ENCODE data around the gene NEU1.
"Not testable (repeated sequence)": the region's sequence is repeated elsewhere in the genome, so short reads cannot be mapped to it uniquely, and the experiment has no call there.

Gene NEU1

GRCh38 chr6:31862344-31863235 lies at the start of gene NEU1:
Gene NEU1 (minus strand): TSS chr6:31862821. CDS start chr6:31862776, 45 bp downstream.
- peak; percentile 98 to 100 for DNase-seq (ENCODE audit: low read depth in 2 of 2)

DNA sequence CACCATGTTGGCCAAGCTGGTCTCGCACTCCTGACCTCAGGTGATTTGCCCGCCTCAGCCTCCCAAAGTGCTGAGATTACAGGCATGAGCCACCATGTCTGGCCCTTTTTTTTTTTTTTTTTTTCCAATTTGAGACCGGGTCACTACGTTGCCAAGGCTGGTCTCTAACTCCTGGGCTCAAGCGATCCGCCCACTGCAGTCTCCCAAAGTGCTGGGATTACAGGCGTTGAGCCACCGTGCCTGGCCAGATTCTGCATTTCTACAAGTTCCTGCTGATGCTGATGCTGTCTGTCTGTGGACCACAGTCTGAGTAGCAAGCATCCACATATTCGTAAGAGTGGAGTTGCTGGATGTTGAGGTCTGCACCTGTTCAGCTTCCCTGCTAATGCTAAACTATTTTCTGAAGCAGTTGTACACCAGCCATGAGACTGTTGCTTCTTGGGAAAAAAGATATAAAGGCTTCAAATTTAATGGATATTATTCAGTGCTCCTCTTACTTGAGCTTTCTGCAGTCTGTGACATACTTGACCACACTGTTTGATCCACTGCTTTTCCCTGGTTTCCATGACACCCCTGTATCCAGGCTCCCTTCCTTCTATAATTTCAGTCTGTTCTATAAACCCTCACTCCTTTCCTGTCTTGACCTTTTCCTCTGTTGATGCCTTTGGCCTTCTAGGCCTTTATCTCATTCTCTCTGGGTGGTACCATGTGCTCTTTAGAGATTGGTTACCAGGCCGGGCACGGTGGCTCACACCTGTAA lies 49.4 kb upstream of the NEU1 start:
- DNase-seq (ENCODE audit: low read depth in 2 of 2), result no peak

- DNase-seq (ENCODE audit: low read depth in 2 of 2), result not testable (repeated sequence)
These were observed 46.7 kb upstream of the NEU1 start for GRCh38 chr6:31909298-31909697.

DNA sequence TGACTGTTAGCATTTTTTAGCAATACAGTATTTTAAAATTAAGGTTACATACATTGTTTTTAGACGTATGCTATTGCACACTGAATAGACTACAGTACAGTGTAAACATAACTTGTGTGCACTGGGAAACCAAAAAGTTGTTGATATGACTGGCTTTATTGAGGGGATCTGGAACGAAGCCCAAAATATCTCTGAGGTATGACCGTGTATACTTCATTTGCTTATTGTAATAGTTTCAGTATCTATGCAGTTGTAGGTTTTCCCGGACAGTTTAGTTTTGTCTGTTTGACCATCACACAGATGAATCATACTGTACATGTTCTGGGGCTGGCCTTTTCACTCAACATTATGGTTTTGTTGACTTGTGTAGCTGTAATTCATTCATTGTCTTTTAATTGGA lies 46.2 kb upstream of the NEU1 start:
- DNase-seq (ENCODE audit: low read depth in 2 of 2), result no peak

GRCh38 chr6:31908255-31908654 lies 45.6 kb upstream of the NEU1 start:
- not testable (repeated sequence) for DNase-seq (ENCODE audit: low read depth in 2 of 2)

DNA sequence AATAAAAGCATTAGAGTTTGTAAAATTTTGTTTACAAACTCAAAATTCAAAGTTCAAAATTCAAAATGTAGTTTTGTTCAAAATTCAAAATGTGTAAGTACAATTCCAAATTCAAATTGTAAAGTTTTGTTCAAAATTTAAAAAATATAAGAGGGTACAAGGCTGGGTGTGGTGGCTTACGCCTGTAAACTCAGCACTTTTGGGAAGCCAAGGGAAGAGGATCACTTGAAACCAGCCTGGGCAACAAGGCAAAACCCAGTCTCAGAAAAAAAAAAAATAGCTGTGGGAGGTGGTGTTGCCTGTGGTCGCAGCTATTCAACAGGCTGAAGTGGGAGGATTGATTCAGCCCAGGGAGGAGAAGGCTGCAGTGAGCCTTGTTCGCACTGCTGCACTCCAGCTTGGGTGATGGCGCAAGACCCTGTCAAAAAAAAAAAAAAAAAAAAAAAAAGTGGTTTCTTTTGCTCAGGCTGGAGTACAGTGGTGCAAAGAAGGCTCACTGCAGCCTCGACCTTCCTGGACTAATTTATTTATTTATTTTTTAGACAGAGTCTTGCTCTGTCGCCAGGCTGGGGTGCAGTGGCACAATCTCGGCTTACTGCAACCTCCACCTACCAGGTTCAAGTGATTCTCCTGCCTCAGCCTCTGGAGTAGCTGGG lies 44.7 kb upstream of the NEU1 start:
- DNase-seq (ENCODE audit: low read depth in 2 of 2), result no peak

GRCh38 chr6:31906727-31907126 lies 44.1 kb upstream of the NEU1 start:
- DNase-seq (ENCODE audit: low read depth in 2 of 2), result not testable (repeated sequence)

DNA sequence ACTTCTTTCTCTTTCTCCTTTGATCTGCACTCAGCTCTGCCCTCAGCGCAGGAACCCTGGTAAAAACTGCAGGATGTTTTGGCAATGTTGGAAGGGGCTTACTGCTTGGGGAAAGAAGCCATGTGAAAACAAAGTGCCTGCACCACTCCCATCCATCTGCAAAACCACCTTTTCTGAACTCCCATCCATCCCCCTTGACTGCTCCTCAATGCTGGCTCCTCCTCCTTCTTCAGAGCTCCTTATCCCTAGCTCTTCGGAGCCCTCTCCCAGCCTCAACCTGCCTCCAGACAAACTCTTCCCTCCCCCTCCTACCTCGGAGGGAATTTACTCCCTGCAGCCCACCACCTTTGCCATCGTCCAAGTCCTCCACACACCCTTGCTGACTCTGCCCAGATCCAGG lies 43.5 kb upstream of the NEU1 start:
- no peak for DNase-seq (ENCODE audit: low read depth in 2 of 2)

DNA sequence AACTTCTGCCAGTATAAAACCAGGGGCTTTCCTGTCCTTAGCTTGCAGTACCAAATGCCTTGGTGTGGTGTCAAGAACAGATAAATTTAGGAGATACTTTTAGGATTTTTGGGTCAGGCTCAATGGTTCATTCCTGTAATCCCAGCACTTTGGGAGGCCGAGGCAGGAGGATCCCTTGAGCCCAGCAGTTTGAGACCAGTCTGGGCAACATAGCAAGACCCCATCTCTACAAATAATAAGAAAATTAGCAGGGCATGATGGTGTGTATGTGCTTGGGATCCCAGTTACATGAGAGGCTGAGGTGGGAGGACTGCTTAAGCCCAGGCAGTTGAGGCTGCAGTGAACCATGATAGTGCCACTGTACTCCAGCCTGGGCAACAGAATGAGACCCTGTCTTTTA lies 42.4 kb upstream of the NEU1 start:
- no peak for DNase-seq (ENCODE audit: low read depth in 2 of 2)

DNA sequence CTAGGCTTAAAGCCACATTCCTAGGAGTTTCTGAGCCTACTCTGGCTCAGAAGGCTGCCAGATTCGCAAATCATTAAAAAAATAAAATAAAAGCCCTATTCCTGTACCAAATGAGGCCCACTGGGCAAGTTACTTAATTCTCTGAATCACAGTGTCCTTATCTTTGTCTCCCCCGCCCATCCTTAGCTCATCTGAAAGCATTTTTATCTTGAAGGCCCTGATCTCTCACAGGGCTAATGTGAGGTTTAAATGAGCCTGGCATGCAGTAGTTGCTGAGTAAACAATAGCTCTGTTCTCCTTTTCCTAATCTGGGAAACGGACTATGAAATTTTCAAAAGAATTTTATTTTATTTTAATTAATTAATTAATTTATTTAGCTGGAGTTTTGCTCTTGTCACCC lies 41.3 kb upstream of the NEU1 start:
- DNase-seq (ENCODE audit: low read depth in 2 of 2), result no peak

DNA sequence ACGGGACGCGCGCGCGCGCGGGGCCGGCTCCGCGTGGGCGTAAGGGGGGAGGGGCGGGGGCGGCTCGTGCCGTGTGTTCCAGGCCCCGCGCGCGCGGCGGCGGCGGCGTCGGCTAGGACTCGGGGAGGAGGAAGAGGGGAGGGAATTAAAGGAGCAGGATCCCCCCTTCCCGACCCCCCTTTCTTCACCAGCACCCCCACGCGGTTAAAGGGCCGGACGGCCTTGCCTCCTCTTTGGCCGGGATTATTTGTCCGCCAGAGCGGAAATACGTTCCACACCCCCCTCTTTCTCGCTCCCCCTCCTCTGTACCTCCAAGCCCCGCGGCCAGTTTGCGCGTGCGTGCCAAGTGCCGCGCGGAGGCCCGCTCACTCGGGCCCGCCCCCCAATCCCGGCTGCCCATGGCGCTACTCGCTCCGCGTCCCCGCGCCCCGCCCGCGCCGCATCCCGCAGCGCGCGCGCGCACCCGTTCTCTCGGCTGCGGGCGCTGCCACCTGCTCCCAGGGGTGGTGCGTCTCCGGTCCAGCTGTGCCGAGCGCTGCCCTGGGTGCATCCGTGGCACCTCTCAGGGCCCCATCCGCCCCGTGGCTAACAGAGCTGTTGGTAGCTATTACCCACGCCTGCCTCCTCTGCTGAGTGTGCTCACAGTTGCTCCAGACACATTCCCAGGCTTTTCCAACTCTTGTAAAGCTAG lies 39.5 kb upstream of the NEU1 start, which contains the start of gene ZBTB12:
TSS of gene ZBTB12 (minus strand) at position 134 of the 691 bp plus-strand sequence. CDS start 781 bp downstream, outside the sequence.
- peak; percentile 68 to 71 for DNase-seq (ENCODE audit: low read depth in 2 of 2)

DNA sequence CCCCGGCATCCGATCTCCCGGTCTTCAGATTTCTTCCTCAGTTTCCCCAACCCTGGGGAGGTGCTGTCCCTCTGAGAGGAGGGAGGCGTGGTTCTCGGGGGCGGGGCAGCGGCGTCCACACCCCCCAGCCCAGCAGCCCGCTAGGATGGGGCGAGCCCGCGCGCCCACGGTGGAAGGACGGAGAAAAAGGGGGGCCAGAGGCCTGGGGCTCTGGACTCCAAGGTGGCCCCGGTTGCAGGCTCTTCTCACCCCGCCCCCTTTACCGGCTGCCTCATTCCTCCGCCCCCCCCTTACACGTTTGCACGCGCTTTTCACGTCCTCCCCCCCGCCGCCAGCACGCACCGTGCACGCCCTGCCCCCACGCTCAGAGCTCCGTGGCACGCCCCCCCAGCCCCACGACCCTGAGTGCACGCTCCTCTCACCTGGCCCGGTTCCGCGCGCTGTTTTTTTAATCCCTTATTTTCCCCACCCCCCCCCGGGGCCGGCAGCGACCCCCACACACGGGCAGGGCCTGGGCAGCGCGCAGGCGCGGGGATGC lies 38.9 kb upstream of the NEU1 start:
- peak; percentile 53 to 54 for DNase-seq (ENCODE audit: low read depth in 2 of 2)

GRCh38 chr6:31900917-31901414 lies 38.3 kb upstream of the NEU1 start:
- DNase-seq (ENCODE audit: low read depth in 2 of 2), result no peak

DNA sequence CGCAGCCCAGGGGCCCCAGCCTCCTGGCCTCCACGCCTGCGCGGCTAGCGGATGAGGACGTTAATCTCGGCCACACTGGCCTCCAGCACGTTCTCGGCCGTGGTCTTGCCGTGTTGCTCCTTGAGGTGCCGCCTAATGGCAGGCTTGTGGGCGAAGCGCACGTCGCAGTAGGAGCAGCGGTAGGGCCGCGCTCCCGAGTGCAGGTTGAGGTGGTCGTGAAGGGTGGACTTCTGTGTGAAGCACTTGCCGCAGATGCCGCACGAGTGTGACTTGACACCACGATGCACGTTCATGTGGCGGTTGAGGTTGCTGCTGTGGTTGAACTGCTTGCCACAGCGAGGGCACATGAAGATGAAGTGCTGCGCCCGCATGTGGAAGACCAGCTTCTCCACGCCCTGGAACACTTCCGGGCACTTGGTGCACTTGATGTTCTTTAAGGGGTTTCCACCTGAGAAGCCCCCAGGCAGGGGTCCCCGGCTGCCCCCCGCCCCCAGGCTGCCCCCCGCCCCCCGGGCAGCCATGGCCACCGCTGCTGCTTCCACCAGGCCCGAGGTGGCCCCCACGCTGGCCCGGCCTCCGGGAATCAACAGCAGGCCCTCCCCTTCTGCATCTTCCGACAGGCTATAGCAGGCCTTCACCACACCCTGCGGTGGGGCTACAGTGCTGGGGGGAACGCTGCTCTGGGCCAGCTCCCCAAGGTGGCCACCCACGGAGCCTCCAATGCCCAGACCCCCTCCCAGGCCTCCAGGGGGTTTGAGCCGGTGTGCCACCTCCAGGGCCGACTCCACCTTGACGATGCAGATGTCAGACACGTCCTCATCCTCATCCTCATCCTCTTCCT lies 37.5 kb upstream of the NEU1 start:
- no peak for DNase-seq (ENCODE audit: low read depth in 2 of 2)

DNA sequence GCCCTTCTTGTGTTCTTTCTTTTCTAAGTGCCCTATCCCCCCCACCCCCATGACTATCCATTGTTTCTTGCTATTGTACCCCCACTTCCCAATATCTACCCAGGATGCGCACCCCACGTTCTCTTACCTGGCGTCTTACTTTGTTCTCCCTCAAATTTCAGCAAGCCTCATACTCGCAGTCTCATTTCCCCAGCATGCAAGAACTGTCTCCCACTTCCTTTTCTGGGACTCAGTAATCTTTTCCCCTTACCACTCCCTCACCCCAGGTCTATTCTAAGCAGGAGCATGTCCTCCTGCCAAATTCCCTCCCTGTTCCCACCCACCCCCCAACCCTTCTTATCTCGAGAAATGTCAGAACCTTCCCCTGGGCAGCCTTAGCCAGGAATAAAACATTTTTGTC lies 36.6 kb upstream of the NEU1 start:
- DNase-seq (ENCODE audit: low read depth in 2 of 2), result no peak

GRCh38 chr6:31898383-31899011 lies 35.9 kb upstream of the NEU1 start:
- DNase-seq (ENCODE audit: low read depth in 2 of 2), result no peak

DNA sequence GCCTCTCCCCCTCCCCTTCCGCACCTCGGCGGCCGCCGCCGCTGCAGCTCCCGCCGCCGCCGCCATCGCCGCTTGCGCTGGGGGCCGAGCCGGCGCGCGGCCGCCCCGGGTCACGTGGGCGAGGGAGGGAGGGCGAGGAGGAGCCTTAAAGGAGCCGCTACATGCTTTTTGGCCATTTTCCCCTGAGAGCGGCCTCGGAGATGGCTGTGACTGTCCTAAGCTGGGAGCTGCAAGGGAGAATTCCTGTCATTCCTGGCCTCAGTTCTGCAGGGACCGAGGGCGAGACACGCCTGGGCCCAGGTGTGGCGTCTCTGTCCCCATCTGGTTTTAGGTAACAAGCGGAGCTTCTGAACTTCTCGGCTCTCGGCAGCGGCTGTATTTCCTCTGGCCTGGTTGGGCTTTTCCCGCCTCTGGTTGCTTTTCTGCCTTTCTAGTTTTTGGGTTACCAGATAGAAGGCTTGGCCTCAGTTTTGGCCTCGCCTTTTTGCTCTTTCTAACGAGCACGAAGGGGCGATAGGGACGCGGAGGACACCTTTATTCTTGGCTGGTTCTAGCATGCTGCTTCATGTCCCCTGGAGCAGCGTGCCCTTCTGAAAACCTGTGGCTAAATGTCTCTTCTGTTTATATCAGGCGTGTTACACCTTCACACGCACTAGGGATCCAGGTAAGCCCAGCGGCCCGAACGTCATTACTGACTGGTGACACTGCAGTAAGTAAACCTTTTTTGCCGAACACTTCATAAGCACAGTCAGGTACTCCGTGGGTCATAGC lies 35.2 kb upstream of the NEU1 start, which contains the start of gene EHMT2:
TSS of gene EHMT2 (minus strand) at position 87 of the 771 bp plus-strand sequence. CDS start at position 66, 21 bp downstream.
- peak; percentile 65 to 74 for DNase-seq (ENCODE audit: low read depth in 2 of 2)

DNA sequence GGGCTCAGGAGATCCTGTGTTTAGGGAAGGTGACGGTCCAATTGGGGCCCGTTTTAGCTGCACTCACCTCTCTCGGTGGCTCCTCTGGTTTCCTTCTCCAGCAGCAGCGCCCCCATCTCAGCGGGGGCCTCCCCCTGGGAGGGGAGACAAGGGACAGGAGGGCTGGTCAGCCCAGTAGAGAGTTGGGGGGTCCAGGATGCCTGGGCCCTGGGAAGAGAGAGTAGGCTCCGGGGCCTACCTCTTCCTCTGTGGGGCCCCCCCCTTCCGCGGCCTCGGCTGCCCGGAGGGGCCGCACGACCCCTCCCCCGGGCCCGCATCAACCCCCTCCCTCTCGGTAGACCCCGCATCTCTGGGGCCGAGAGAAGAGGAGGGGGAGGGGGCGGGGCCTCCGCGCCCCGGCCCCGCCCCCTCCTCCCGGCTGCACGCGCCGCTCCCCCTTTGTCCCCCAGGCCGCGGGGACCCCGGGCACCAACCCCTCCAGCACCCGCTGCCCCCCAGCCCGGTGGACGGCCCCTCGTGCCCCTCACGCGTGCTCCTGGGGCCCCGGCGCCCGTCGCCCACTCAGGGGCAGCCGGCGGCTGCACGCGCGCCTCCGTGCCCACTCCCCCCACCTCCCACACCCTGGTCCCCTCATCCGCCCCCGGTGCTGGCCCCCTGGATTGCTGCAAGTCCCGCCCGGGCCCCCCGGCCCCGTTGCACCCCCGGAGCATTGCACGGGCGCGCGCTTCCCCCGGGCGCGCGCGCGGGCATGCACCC lies 34.4 kb upstream of the NEU1 start:
- DNase-seq (ENCODE audit: low read depth in 2 of 2), result no peak

Measured in stimulated activated CD8-positive, alpha-beta memory T cell treated with anti-CD3 and anti-CD28 coated beads, Interleukin-15, amount 100 ng/mL, for 4 hours (primary cell).